ENCODE measurements around the gene PLOD1.

DNA sequence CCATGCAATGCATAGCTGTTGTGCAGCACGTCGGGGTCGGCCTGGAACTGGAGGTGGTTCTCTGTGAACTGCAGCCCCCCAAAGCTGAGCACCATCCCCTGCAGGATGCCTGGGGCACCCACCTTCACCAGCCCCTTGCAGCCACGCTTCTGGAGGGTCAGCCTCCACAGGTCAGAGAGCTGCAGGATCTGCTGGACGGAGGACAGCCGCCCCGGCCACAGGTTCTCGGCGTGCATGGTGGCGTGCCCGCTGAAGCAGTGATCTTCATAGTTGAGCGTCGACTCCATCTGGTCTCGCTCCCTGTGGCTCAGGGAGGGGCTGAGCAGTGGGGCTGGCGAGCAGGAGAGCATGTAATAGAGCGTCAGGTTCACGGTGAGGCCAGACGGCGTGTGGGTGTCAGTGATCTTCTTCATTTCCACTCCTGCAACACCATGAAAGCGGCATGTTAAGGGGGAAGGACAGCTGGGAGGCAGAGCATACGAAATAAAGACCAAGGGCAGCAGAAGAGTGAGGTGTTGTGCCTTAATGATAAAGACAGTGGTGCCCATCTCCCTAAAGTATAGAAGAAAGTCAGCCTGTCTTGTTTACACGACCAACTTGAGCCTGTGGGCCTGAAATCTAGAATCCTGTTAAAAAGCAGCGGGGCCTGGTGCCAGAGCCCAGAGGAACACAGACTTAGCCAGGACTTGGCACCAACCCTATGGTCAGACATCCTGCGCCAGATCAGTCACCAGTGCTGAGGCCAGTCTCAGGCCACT, 11.3 kb upstream of the PLOD1 start:
- TF ChIP-seq EZH2 (IDR thresholded peaks at IDR 0.05; ENCODE audit: low read length), result no peak
- TF ChIP-seq, protein P1, sequence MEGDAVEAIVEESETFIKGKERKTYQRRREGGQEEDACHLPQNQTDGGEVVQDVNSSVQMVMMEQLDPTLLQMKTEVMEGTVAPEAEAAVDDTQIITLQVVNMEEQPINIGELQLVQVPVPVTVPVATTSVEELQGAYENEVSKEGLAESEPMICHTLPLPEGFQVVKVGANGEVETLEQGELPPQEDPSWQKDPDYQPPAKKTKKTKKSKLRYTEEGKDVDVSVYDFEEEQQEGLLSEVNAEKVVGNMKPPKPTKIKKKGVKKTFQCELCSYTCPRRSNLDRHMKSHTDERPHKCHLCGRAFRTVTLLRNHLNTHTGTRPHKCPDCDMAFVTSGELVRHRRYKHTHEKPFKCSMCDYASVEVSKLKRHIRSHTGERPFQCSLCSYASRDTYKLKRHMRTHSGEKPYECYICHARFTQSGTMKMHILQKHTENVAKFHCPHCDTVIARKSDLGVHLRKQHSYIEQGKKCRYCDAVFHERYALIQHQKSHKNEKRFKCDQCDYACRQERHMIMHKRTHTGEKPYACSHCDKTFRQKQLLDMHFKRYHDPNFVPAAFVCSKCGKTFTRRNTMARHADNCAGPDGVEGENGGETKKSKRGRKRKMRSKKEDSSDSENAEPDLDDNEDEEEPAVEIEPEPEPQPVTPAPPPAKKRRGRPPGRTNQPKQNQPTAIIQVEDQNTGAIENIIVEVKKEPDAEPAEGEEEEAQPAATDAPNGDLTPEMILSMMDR (optimal IDR thresholded peaks at IDR 0.05 in 1 of 3, IDR thresholded peaks at IDR 0.05 in 1 of 3, conservative IDR thresholded peaks at IDR 0.05 in 1 of 3; ENCODE audit: extremely low read depth in 1 of 3, insufficient read depth in 2 of 3, low read length in 3 of 3), result no peak
